ENCODE results near the gene P2RX5. TPM values are rescaled to one million over a fixed set of nuclear protein-coding genes. Genes with fewer than 3 reads are reported as not detected.

The P2RX5 gene
- total and polyA plus RNA-seq, 10 of the 15 experiments (the other 5 are each of a cell fraction or from before 2014, with no cell fraction given), result 6.9 to 28.8 (median 19.5) TPM

DNA sequence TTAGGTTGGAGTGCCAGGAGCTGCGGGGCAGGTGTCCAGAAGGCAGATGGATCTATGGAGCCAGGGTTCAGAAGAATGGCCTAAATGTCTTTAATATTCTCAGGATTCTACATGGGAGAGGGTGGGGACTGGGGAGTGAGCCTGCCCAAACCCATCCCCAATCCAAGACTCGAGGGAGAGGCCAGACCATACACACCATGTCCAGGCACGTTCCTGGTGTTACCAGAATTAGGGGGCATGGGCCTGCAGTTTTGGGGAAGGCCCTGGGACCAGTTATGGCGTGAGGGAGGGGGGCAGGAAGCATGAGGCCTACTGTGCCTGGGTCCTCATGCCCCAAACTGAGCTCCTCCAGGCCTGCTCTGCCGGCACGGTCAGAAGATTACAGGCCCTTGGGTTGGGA is 29.4 kb downstream of the P2RX5 start:
- no peak overlapping the region for H3K9ac ChIP-seq (ENCODE audit: control insufficient read depth, insufficient read depth, low read length)
- H4K20me1 ChIP-seq (ENCODE audit: control insufficient read depth, insufficient read depth), result no peaks in the 10 kb centered on the region
- ChIA-PET SMC1A (ENCODE audit: uncharacterized antibody, unreplicated experiment) (interaction anchor here (1.2 kb wide), 1 partner anchor 16 kb away, joined by 4 read pairs; no protein-coding TSS in a partner anchor), RAD21 (ENCODE audit: unreplicated experiment) (no interaction called here), POLR2A (interaction anchor here (2.1 kb wide), 1 partner anchor 30 kb away, joined by 11 read pairs; the partner anchor contains the start of genes CTNS and SHPK), CTCF (interaction anchor here (0.9 kb wide), 1 partner anchor 26 kb away, joined by 5 read pairs; no protein-coding TSS in a partner anchor)
- no peaks in the 10 kb centered on the region for H3K9me3 ChIP-seq (replicated peaks; ENCODE audit: control insufficient read depth, insufficient read depth, low read length)
- H3K4me2 ChIP-seq (ENCODE audit: control insufficient read depth, insufficient read depth), result no peak overlapping the region
- no peaks in the 10 kb centered on the region for H3K27me3 ChIP-seq (replicated peaks in 1 of 2; ENCODE audit: control insufficient read depth in 2 of 2, insufficient read depth in 2 of 2, low read length in 1 of 2)
- H3K4me3 ChIP-seq, result no peak overlapping the region
- 83% methylated on average over 6 of the region's 6 CpGs for WGBS (ENCODE audit: insufficient coverage, insufficient replicate concordance, low lambda C conversion rate, missing lambda C conversion rate)
- TF ChIP-seq BCL11A (IDR thresholded peaks at IDR 0.05; ENCODE audit: low read depth, low read length) (no peak), RBBP5 (conservative IDR thresholded peaks at IDR 0.05) (no peak), ZNF384 (IDR thresholded peaks at IDR 0.05; ENCODE audit: borderline replicate concordance, low read depth, low read length) (no peak), RCOR1 (conservative IDR thresholded peaks at IDR 0.05; ENCODE audit: low read depth, low read length) (no peak), YBX1 (IDR thresholded peaks at IDR 0.05) (no peak), FOS (IDR thresholded peaks at IDR 0.05; ENCODE audit: borderline replicate concordance, extremely low read depth, insufficient read length) (no peak), KDM1A (IDR thresholded peaks at IDR 0.05; ENCODE audit: borderline replicate concordance) (no peak), NFYA (IDR thresholded peaks at IDR 0.05; ENCODE audit: borderline replicate concordance, low read depth, low read length) (no peak), SMARCA5 (IDR thresholded peaks at IDR 0.05) (no peak), RELA (IDR thresholded peaks at IDR 0.05; ENCODE audit: borderline replicate concordance, partially characterized antibody) (no peak), NR2F1 (conservative IDR thresholded peaks at IDR 0.05) (no peak), TBL1XR1 (IDR thresholded peaks at IDR 0.05; ENCODE audit: low read depth, low read length) (no peak), BACH1 (IDR thresholded peaks at IDR 0.05; ENCODE audit: borderline replicate concordance) (no peak), BHLHE40 (IDR thresholded peaks at IDR 0.05; ENCODE audit: borderline replicate concordance in 1 of 2, low read depth in 2 of 2, low read length in 1 of 2) (no peak)
- TF ChIP-seq, protein P1, sequence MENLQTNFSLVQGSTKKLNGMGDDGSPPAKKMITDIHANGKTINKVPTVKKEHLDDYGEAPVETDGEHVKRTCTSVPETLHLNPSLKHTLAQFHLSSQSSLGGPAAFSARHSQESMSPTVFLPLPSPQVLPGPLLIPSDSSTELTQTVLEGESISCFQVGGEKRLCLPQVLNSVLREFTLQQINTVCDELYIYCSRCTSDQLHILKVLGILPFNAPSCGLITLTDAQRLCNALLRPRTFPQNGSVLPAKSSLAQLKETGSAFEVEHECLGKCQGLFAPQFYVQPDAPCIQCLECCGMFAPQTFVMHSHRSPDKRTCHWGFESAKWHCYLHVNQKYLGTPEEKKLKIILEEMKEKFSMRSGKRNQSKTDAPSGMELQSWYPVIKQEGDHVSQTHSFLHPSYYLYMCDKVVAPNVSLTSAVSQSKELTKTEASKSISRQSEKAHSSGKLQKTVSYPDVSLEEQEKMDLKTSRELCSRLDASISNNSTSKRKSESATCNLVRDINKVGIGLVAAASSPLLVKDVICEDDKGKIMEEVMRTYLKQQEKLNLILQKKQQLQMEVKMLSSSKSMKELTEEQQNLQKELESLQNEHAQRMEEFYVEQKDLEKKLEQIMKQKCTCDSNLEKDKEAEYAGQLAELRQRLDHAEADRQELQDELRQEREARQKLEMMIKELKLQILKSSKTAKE (IDR thresholded peaks at IDR 0.05; ENCODE audit: low read depth, poor library complexity, severe bottlenecking), result no peak
- TF ChIP-seq, protein P2, sequence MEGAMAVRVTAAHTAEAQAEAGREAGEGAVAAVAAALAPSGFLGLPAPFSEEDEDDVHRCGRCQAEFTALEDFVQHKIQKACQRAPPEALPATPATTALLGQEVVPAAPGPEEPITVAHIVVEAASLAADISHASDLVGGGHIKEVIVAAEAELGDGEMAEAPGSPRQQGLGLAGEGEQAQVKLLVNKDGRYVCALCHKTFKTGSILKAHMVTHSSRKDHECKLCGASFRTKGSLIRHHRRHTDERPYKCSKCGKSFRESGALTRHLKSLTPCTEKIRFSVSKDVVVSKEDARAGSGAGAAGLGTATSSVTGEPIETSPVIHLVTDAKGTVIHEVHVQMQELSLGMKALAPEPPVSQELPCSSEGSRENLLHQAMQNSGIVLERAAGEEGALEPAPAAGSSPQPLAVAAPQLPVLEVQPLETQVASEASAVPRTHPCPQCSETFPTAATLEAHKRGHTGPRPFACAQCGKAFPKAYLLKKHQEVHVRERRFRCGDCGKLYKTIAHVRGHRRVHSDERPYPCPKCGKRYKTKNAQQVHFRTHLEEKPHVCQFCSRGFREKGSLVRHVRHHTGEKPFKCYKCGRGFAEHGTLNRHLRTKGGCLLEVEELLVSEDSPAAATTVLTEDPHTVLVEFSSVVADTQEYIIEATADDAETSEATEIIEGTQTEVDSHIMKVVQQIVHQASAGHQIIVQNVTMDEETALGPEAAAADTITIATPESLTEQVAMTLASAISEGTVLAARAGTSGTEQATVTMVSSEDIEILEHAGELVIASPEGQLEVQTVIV (IDR thresholded peaks at IDR 0.05; ENCODE audit: borderline replicate concordance, partially characterized antibody), result no peak
- no peaks in the 10 kb centered on the region for H3K36me3 ChIP-seq (ENCODE audit: control insufficient read depth in 2 of 2, insufficient read depth in 2 of 2, low read length in 1 of 2)
- ATAC-seq, result no peak
- no peak overlapping the region for H3K27ac ChIP-seq (ENCODE audit: control insufficient read depth, insufficient read depth)
- no peak for DNase-seq (ENCODE audit: low read depth, low spot score)
- H3K79me2 ChIP-seq (ENCODE audit: control insufficient read depth, insufficient read depth, low read length), result peaks cover 20% of the 10 kb centered on the region
- no peak for FAIRE-seq
- intact Hi-C loops (cut with micrococcal nuclease; ENCODE audit: unreplicated experiment), result loop anchor here (10.0 kb wide), 1 partner anchor 112 kb away; the partner anchor contains the start of gene TRPV3
- in situ Hi-C loops (cut with MboI), result no loop called here
- peaks cover 8% of the 10 kb centered on the region for H3K4me1 ChIP-seq (ENCODE audit: control insufficient read depth, insufficient read depth, low read length)
- no TSS peak for BruUV-seq (replicated peaks)
- H2AFZ ChIP-seq (ENCODE audit: control insufficient read depth, low read depth, low read length), result no peak overlapping the region
